Cardiac muscle cell (in vitro differentiated cells and primary cell): ENCODE results near the gene SEMA3D. TPM values are rescaled to one million over a fixed set of nuclear protein-coding genes. Genes with fewer than 3 reads are reported as not detected.

ENCODE experiments used
- DNase-seq, 2 donors: peaks; one replicate each; pipeline versions ENCODE4 v3.0.0 to v3.0.0-alpha.2; 2010 to 2017; ENCODE audit warnings: low read depth in 1 of 2, low spot score in 1 of 2
- H3K27ac ChIP-seq: fragments of 200-600 bp; sonication (generic); 2 replicates; pipeline ENCODE4 v1.5.1; 2016
- H3K27me3 ChIP-seq: fragments of 200-600 bp; sonication (generic); 2 replicates; pipeline ENCODE4 v1.6.0; 2016; ENCODE audit warnings: control low read depth
- H3K36me3 ChIP-seq: fragments of 200-600 bp; sonication (generic); 2 replicates; pipeline ENCODE4 v1.5.1; 2016; ENCODE audit warnings: control low read depth
- H3K4me1 ChIP-seq: fragments of 200-600 bp; sonication (generic); 2 replicates; pipeline ENCODE4 v1.8.1; 2017; ENCODE audit warnings: low read depth, mild to moderate bottlenecking, mixed run types
- H3K4me3 ChIP-seq: fragments of 200-600 bp; sonication (generic); 2 replicates; pipeline ENCODE4 v1.5.1; 2016; ENCODE audit warnings: mild to moderate bottlenecking
- H3K9me3 ChIP-seq: fragments of 200-600 bp; sonication (generic); 2 replicates; pipeline ENCODE4 v1.5.1; 2017; ENCODE audit warnings: low read depth, mild to moderate bottlenecking, control low read depth
- CTCF ChIP-seq: IDR thresholded peaks from 2 replicates; pipeline ENCODE4 v1.5.1; 2012; ENCODE audit warnings: low read depth, mild to moderate bottlenecking, low read length
- polyA plus RNA-seq: library from polyadenylated mRNA; unstranded; fragments of >200 nt; fragmentation: Nextera tagmentation; extraction: Ambion mirVana; gene quantifications from 2 replicates; pipeline ENCODE4 v1.2.1, GENCODE V29; 2016
- total RNA-seq: library from RNA; depleted of rRNA; stranded (reverse); fragments of >200 nt; gene quantifications from 2 replicates; pipeline ENCODE4 v1.2.3, GENCODE V29; 2016

The SEMA3D gene
- total and polyA plus RNA-seq, 2 experiments from 2014 or later, result 2.1 to 3.7 TPM

GRCh38 chr7:85153715-85154114 lies 33.1 kb downstream of the SEMA3D start:
- Histone ChIP-seq H3K9me3 (no peaks in the 10 kb centered on the region), H3K4me3 (no peak overlapping the region), H3K4me1 (no peaks in the 10 kb centered on the region), H3K27me3 (no peaks in the 10 kb centered on the region), H3K27ac (no peak overlapping the region), H3K36me3 (no peaks in the 10 kb centered on the region)
- TF ChIP-seq CTCF, result no peak
- DNase-seq, result no peak

- H3K27ac ChIP-seq, result no peak overlapping the region
- TF ChIP-seq CTCF, result no peak
- H3K27me3 ChIP-seq, result no peaks in the 10 kb centered on the region
- no peaks in the 10 kb centered on the region for H3K36me3 ChIP-seq
- H3K4me3 ChIP-seq, result no peak overlapping the region
- H3K4me1 ChIP-seq, result no peaks in the 10 kb centered on the region
- no peaks in the 10 kb centered on the region for H3K9me3 ChIP-seq
- DNase-seq, result no peak
These were observed 36.2 kb downstream of the SEMA3D start for GRCh38 chr7:85150624-85151023.

GRCh38 chr7:85144771-85145170 lies 42.1 kb downstream of the SEMA3D start:
- DNase-seq, result no peak
- Histone ChIP-seq H3K9me3 (no peaks in the 10 kb centered on the region), H3K36me3 (no peaks in the 10 kb centered on the region), H3K27me3 (no peaks in the 10 kb centered on the region), H3K27ac (no peak overlapping the region), H3K4me3 (no peak overlapping the region), H3K4me1 (no peaks in the 10 kb centered on the region)
- no peak for TF ChIP-seq CTCF

GRCh38 chr7:85135977-85136376 lies 50.9 kb downstream of the SEMA3D start:
- Histone ChIP-seq H3K27me3 (no peaks in the 10 kb centered on the region), H3K4me3 (no peak overlapping the region), H3K9me3 (no peaks in the 10 kb centered on the region), H3K27ac (no peak overlapping the region), H3K36me3 (no peaks in the 10 kb centered on the region), H3K4me1 (no peaks in the 10 kb centered on the region)
- TF ChIP-seq CTCF, result no peak
- DNase-seq, result peak in 1 of 2 donors; percentile 53

- no peaks in the 10 kb centered on the region for H3K9me3 ChIP-seq
- TF ChIP-seq CTCF, result no peak
- no peaks in the 10 kb centered on the region for H3K4me1 ChIP-seq
- no peak overlapping the region for H3K27ac ChIP-seq
- no peak overlapping the region for H3K4me3 ChIP-seq
- DNase-seq, result no peak
- no peaks in the 10 kb centered on the region for H3K27me3 ChIP-seq
- no peaks in the 10 kb centered on the region for H3K36me3 ChIP-seq
These were observed 53.3 kb downstream of the SEMA3D start for GRCh38 chr7:85133560-85133959.

GRCh38 chr7:85133006-85133405 lies 53.9 kb downstream of the SEMA3D start:
- peak in 1 of 2 donors; percentile 8 for DNase-seq
- H3K27ac ChIP-seq, result no peak overlapping the region
- no peaks in the 10 kb centered on the region for H3K4me1 ChIP-seq
- TF ChIP-seq CTCF, result no peak
- no peaks in the 10 kb centered on the region for H3K36me3 ChIP-seq
- H3K9me3 ChIP-seq, result no peaks in the 10 kb centered on the region
- H3K4me3 ChIP-seq, result no peak overlapping the region
- no peaks in the 10 kb centered on the region for H3K27me3 ChIP-seq
